A673 (cell line): ENCODE measurements around the gene GRHPR. TPM values are rescaled to one million over a fixed set of nuclear protein-coding genes. Genes with fewer than 3 reads are reported as not detected.

Source experiments
- BruUV-seq: library from RNA; stranded (reverse); fragments of 400-500 nt; replicated peaks from 2 replicates; lab custom pipeline; 2021; lab: Mats Ljungman, UMichigan
- CTCF ChIA-PET: fragments of 300-600 bp; sonication (Branson Sonifier 250); formaldehyde crosslinking; loops from one replicate; lab custom pipeline; 2022; ENCODE audit warnings: antibody characterized with exemption; lab: Charles Lee
- POLR2A ChIA-PET: fragments of 300-600 bp; sonication (Branson Sonifier 250); formaldehyde crosslinking; loops from one replicate; lab custom pipeline; 2022; ENCODE audit warnings: antibody characterized with exemption; ENCODE audit not compliant: low non-redundant PET; lab: Charles Lee
- DNase-seq: peaks from one replicate; pipeline ENCODE4 v3.0.0-alpha.2; 2015; ENCODE audit warnings: low spot score
- H3K27ac ChIP-seq: fragments of 200-600 bp; sonication (generic); 2 replicates; pipeline ENCODE4 v1.5.1; 2016; ENCODE audit warnings: mixed run types, low read depth, mild to moderate bottlenecking, mixed read lengths, antibody characterized with exemption, low read length; ENCODE audit not compliant: poor library complexity, severe bottlenecking
- H3K27me3 ChIP-seq: fragments of 200-600 bp; sonication (generic); replicated peaks from 2 replicates; pipeline ENCODE4 v1.6.1; 2017; ENCODE audit warnings: mixed run types, low read depth, mild to moderate bottlenecking, mixed read lengths, antibody characterized with exemption, low read length; ENCODE audit not compliant: insufficient read depth, poor library complexity
- H3K36me3 ChIP-seq: fragments of 200-600 bp; sonication (generic); 2 replicates; pipeline ENCODE4 v1.6.1; 2016; ENCODE audit warnings: mixed run types, mild to moderate bottlenecking, mixed read lengths, antibody characterized with exemption, low read length; ENCODE audit not compliant: insufficient read depth, poor library complexity, severe bottlenecking
- H3K4me1 ChIP-seq: fragments of 200-600 bp; sonication (generic); 2 replicates; pipeline ENCODE4 v1.6.1; 2017; ENCODE audit warnings: mixed run types, mild to moderate bottlenecking, mixed read lengths, antibody characterized with exemption, low read length; ENCODE audit not compliant: insufficient read depth, poor library complexity, severe bottlenecking
- H3K4me3 ChIP-seq: fragments of 200-600 bp; sonication (generic); 2 replicates; pipeline ENCODE4 v1.5.1; 2016; ENCODE audit warnings: low read depth, mixed run types, mild to moderate bottlenecking, mixed read lengths, low read length; ENCODE audit not compliant: poor library complexity, severe bottlenecking
- H3K9me3 ChIP-seq: fragments of 200-600 bp; sonication (generic); 2 replicates; pipeline ENCODE4 v1.6.1; 2016; ENCODE audit warnings: mixed run types, low read depth, mild to moderate bottlenecking, mixed read lengths, antibody characterized with exemption, low read length; ENCODE audit not compliant: poor library complexity, severe bottlenecking
- CTCF ChIP-seq: fragments of 300-800, 200-600 bp; sonication (generic); conservative IDR thresholded peaks from 2 replicates; pipeline ENCODE4 v1.5.1; 2017; ENCODE audit warnings: low read depth, mild to moderate bottlenecking, antibody characterized with exemption, low read length, moderate library complexity, mixed read lengths
- EZH2 ChIP-seq: fragments of 200-600 bp; sonication (generic); IDR thresholded peaks from 2 replicates; pipeline ENCODE4 v1.6.1; 2017; ENCODE audit warnings: borderline replicate concordance, low read depth, mild to moderate bottlenecking, mixed read lengths, antibody characterized with exemption, low read length; ENCODE audit not compliant: poor library complexity, severe bottlenecking
- intact Hi-C: fragments of 100-400 bp; cut with micrococcal nuclease; formaldehyde crosslinking; loops from one replicate; pipeline ENCODE4 v1.10.0; 2022; ENCODE audit not compliant: unreplicated experiment
- total RNA-seq: library from RNA; stranded (reverse); gene quantifications from 2 replicates; pipeline ENCODE4 v1.2.3, GENCODE V29; 2021

Gene GRHPR
- total RNA-seq, 1 experiment from 2014 or later = 102 TPM

- DNase-seq = no peak
- POLR2A ChIA-PET = no interaction called here
- BruUV-seq = no TSS peak
- Histone ChIP-seq H3K27ac (no peak overlapping the region), H3K36me3 (peaks cover under 1% of the 10 kb centered on the region), H3K27me3 (no peaks in the 10 kb centered on the region), H3K4me3 (no peak overlapping the region), H3K4me1 (peaks cover 26% of the 10 kb centered on the region), H3K9me3 (no peaks in the 10 kb centered on the region)
- intact Hi-C loops = no loop called here
- no peak for TF ChIP-seq EZH2
- CTCF ChIA-PET = interaction anchor here (0.7 kb wide), 1 partner anchor 327 kb away, joined by 5 read pairs; no protein-coding TSS in a partner anchor
These were observed 2.0 kb upstream of the GRHPR start for GRCh38 chr9:37420271-37421215.

GRCh38 chr9:37421914-37422288 is 595 bp upstream of the GRHPR start:
- Histone ChIP-seq H3K9me3 (no peaks in the 10 kb centered on the region), H3K27me3 (no peaks in the 10 kb centered on the region), H3K4me1 (peaks cover 26% of the 10 kb centered on the region), H3K4me3 (peak overlapping the region; percentile 93), H3K36me3 (peaks cover 15% of the 10 kb centered on the region), H3K27ac (peak overlapping the region; percentile 88)
- ChIA-PET POLR2A (no interaction called here), CTCF (no interaction called here)
- intact Hi-C loops = no loop called here
- no TSS peak for BruUV-seq
- DNase-seq = no peak
- no peak for TF ChIP-seq CTCF
- TF ChIP-seq EZH2 = no peak

GRCh38 chr9:37423508-37423907 is 1.0 kb downstream of the GRHPR start:
- H3K4me3 ChIP-seq = peak overlapping the region; percentile 93
- intact Hi-C loops = no loop called here
- H3K36me3 ChIP-seq = peaks cover 31% of the 10 kb centered on the region
- H3K27ac ChIP-seq = peak overlapping the region; percentile 88
- POLR2A ChIA-PET = no interaction called here
- CTCF ChIA-PET = no interaction called here
- H3K4me1 ChIP-seq = peaks cover 26% of the 10 kb centered on the region
- no TSS peak for BruUV-seq
- DNase-seq = no peak
- no peaks in the 10 kb centered on the region for H3K27me3 ChIP-seq
- no peak for TF ChIP-seq EZH2
- no peak for TF ChIP-seq CTCF
- no peaks in the 10 kb centered on the region for H3K9me3 ChIP-seq
